HCT116 (cell line): ENCODE measurements around the gene TENM3. TPM values are rescaled to one million over a fixed set of nuclear protein-coding genes. Genes with fewer than 3 reads are reported as not detected.

Experiments used
- ATAC-seq: fragments of 200-7000 bp; cut with Tn5 transposase; 2 replicates; pipeline ENCODE4 v1.9.1; 2020; ENCODE audit warnings: mild to moderate bottlenecking, moderate library complexity
- BruUV-seq: library from RNA; stranded (reverse); fragments of 400-500 nt; replicated peaks from 2 replicates; lab custom pipeline; 2021; lab: Mats Ljungman, UMichigan
- CTCF ChIA-PET: fragments of 300-600 bp; sonication (Branson Sonifier 250); formaldehyde crosslinking; loops from one replicate; lab custom pipeline; 2021; ENCODE audit warnings: antibody characterized with exemption; lab: Charles Lee
- POLR2A ChIA-PET: fragments of 300-600, 350-600 bp; sonication (Branson Sonifier 250); formaldehyde crosslinking; loops from one replicate; lab custom pipeline; 2021; ENCODE audit warnings: antibody characterized with exemption; lab: Charles Lee
- RAD21 ChIA-PET, 2 experiments: fragments of 300-600 bp; sonication (Branson Sonifier 250); formaldehyde crosslinking; loops; one replicate each; lab custom pipeline; 2023; ENCODE audit warnings: low total read pairs in 2 of 2; ENCODE audit not compliant: uncharacterized antibody in 2 of 2, unreplicated experiment in 2 of 2, low non-redundant PET in 1 of 2; lab: Charles Lee
- DNase-seq: peaks from one replicate; pipeline ENCODE4 v3.0.0-alpha.2; 2010; ENCODE audit warnings: low read depth, low spot score
- H2AFZ ChIP-seq: fragments of 200-600 bp; shearing (Covaris generic), sonication (generic); 2 replicates; pipeline ENCODE4 v1.6.1; 2017; ENCODE audit warnings: low read depth, mixed run types, mixed read lengths, antibody characterized with exemption, low read length; ENCODE audit not compliant: poor library complexity, severe bottlenecking
- H3K27ac ChIP-seq: 2 replicates; pipeline ENCODE4 v1.5.1; 2012; ENCODE audit warnings: low read depth, low read length
- H3K27me3 ChIP-seq: fragments of 200-600 bp; sonication (generic); 2 replicates; pipeline ENCODE4 v1.6.1; 2016; ENCODE audit warnings: mixed run types, low read length, mixed read lengths; ENCODE audit not compliant: insufficient read depth
- H3K36me3 ChIP-seq, 2 experiments: fragments of 200-500 bp in 1 of 2; fragments of 200-600 bp in 1 of 2; sonication (Bioruptor generic) in 1 of 2; sonication (generic) in 1 of 2; 2 replicates each; pipeline versions ENCODE4 v1.5.1 to v1.6.1; 2014 to 2016; ENCODE audit warnings: low read length in 2 of 2, inconsistent platforms in 1 of 2, mixed read lengths in 1 of 2, mixed run types in 1 of 2; ENCODE audit not compliant: insufficient read depth in 2 of 2, control insufficient read depth in 1 of 2
- H3K4me1 ChIP-seq, 2 experiments: fragments of 200-600 bp in 1 of 2; sonication (generic) in 1 of 2; 2 replicates each; pipeline versions ENCODE4 v1.5.1 to v1.6.1; 2012 to 2017; ENCODE audit warnings: low read length in 2 of 2, inconsistent platforms in 1 of 2, mild to moderate bottlenecking in 1 of 2, mixed read lengths in 1 of 2, mixed run types in 1 of 2, moderate library complexity in 1 of 2; ENCODE audit not compliant: insufficient read depth in 2 of 2, control insufficient read depth in 1 of 2
- H3K4me2 ChIP-seq: fragments of 200-600 bp; sonication (generic); 2 replicates; pipeline ENCODE4 v1.6.1; 2017; ENCODE audit warnings: mixed run types, low read length, mixed read lengths
- H3K4me3 ChIP-seq, 2 experiments: fragments of 200-600 bp in 1 of 2; sonication (generic) in 1 of 2; replicated peaks in 1 of 2; 2 replicates each; pipeline ENCODE4 v1.5.1; 2011 to 2016; ENCODE audit warnings: low read length in 2 of 2, control low read depth in 1 of 2, low read depth in 1 of 2, mild to moderate bottlenecking in 1 of 2, mixed read lengths in 1 of 2, mixed run types in 1 of 2
- H3K79me2 ChIP-seq: fragments of 200-600 bp; sonication (generic); 2 replicates; pipeline ENCODE4 v1.6.1; 2017; ENCODE audit warnings: mild to moderate bottlenecking, mixed run types, low read length, moderate library complexity, mixed read lengths; ENCODE audit not compliant: insufficient read depth
- H3K9ac ChIP-seq: fragments of 200-600 bp; sonication (generic); 2 replicates; pipeline ENCODE4 v1.6.1; 2016; ENCODE audit warnings: low read length, mixed read lengths
- H3K9me2 ChIP-seq: fragments of 200-600 bp; sonication (generic), shearing (Covaris generic); 2 replicates; pipeline ENCODE4 v1.6.1; 2017; ENCODE audit warnings: mixed run types, mild to moderate bottlenecking, moderate library complexity; ENCODE audit not compliant: insufficient read depth
- H3K9me3 ChIP-seq, 2 experiments: fragments of 200-500 bp in 1 of 2; fragments of 200-600 bp in 1 of 2; sonication (Bioruptor generic) in 1 of 2; sonication (generic) in 1 of 2; 2 replicates each; pipeline ENCODE4 v1.6.1; 2014 to 2017; ENCODE audit warnings: low read length in 2 of 2, mixed read lengths in 2 of 2, inconsistent platforms in 1 of 2, low read depth in 1 of 2, mild to moderate bottlenecking in 1 of 2, mixed run types in 1 of 2, moderate library complexity in 1 of 2; ENCODE audit not compliant: control insufficient read depth in 1 of 2, insufficient read depth in 1 of 2
- H4K20me1 ChIP-seq: fragments of 200-600 bp; sonication (generic), shearing (Covaris generic); 2 replicates; pipeline ENCODE4 v1.6.1; 2017; ENCODE audit warnings: mixed run types, mild to moderate bottlenecking, moderate library complexity; ENCODE audit not compliant: insufficient read depth
- EGR1 ChIP-seq: IDR thresholded peaks from 2 replicates; pipeline ENCODE4 v1.6.1; 2012; ENCODE audit warnings: low read depth
- ELF1 ChIP-seq: IDR thresholded peaks from 2 replicates; pipeline ENCODE4 v1.6.1; 2012; ENCODE audit warnings: low read depth, borderline replicate concordance
- EZH2 ChIP-seq: fragments of 200-600 bp; sonication (generic); IDR thresholded peaks from 2 replicates; pipeline ENCODE4 v1.6.1; 2017; ENCODE audit warnings: antibody characterized with exemption, mixed run types
- JUND ChIP-seq: IDR thresholded peaks from 2 replicates; pipeline ENCODE4 v1.6.1; 2012
- POLR2AphosphoS5 ChIP-seq: IDR thresholded peaks from 2 replicates; pipeline ENCODE4 v1.6.1; 2011; ENCODE audit warnings: mild to moderate bottlenecking, low read depth, low read length, moderate library complexity
- REST ChIP-seq: IDR thresholded peaks from 2 replicates; pipeline ENCODE4 v1.6.1; 2012; ENCODE audit warnings: low read depth
- YY1 ChIP-seq: IDR thresholded peaks from 2 replicates; pipeline ENCODE4 v1.6.1; 2011; ENCODE audit warnings: low read length, low read depth, moderate library complexity, mild to moderate bottlenecking; ENCODE audit not compliant: insufficient replicate concordance; ENCODE audit errors: extremely low read depth
- intact Hi-C: fragments of 100-400 bp; cut with micrococcal nuclease; formaldehyde crosslinking; loops from 2 replicates; pipeline ENCODE4 v1.10.0; 2022
- total RNA-seq: library from RNA; stranded (reverse); gene quantifications from one replicate; pipeline ENCODE4 v1.2.1, GENCODE V29; 2021; ENCODE audit not compliant: unreplicated experiment
- TF ChIP-seq, protein P1 (sequence below): IDR thresholded peaks from 2 replicates; pipeline ENCODE4 v1.6.1; 2011; ENCODE audit warnings: mild to moderate bottlenecking, low read length, moderate library complexity; ENCODE audit not compliant: insufficient replicate concordance; ENCODE audit errors: extremely low read depth

TENM3 gene
- total RNA-seq, 1 experiment from 2014 or later, result 0.54 TPM

- RAD21 ChIA-PET, result no interaction called here
- TF ChIP-seq YY1, result no peak
- TF ChIP-seq EGR1, result no peak
- TF ChIP-seq ELF1, result no peak
- TF ChIP-seq REST, result no peak
- TF ChIP-seq, protein P1, sequence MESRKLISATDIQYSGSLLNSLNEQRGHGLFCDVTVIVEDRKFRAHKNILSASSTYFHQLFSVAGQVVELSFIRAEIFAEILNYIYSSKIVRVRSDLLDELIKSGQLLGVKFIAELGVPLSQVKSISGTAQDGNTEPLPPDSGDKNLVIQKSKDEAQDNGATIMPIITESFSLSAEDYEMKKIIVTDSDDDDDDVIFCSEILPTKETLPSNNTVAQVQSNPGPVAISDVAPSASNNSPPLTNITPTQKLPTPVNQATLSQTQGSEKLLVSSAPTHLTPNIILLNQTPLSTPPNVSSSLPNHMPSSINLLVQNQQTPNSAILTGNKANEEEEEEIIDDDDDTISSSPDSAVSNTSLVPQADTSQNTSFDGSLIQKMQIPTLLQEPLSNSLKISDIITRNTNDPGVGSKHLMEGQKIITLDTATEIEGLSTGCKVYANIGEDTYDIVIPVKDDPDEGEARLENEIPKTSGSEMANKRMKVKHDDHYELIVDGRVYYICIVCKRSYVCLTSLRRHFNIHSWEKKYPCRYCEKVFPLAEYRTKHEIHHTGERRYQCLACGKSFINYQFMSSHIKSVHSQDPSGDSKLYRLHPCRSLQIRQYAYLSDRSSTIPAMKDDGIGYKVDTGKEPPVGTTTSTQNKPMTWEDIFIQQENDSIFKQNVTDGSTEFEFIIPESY, result no peak
- TF ChIP-seq JUND, result no peak
- no peak for TF ChIP-seq EZH2
- TF ChIP-seq POLR2AphosphoS5, result no peak
- TF ChIP-seq, all 23 proteins: peak for 0
- no peaks in the 10 kb centered on the region for H3K36me3 ChIP-seq
- intact Hi-C loops, result no loop called here
- H3K4me2 ChIP-seq, result no peak overlapping the region
- H3K4me3 ChIP-seq, result no peak overlapping the region
- ATAC-seq, result no peak
- peaks cover 23% of the 10 kb centered on the region for H3K27me3 ChIP-seq
- no peak for DNase-seq
- ChIA-PET POLR2A (no interaction called here), CTCF (no interaction called here)
- H2AFZ ChIP-seq, result no peak overlapping the region
- no peaks in the 10 kb centered on the region for H3K9me2 ChIP-seq
- H3K9me3 ChIP-seq, result no peaks in the 10 kb centered on the region
- no peak overlapping the region for H3K27ac ChIP-seq
- no peaks in the 10 kb centered on the region for H3K79me2 ChIP-seq
- no peak overlapping the region for H3K9ac ChIP-seq
- H4K20me1 ChIP-seq, result no peaks in the 10 kb centered on the region
- no peaks in the 10 kb centered on the region for H3K4me1 ChIP-seq
- no TSS peak for BruUV-seq
Observed at GRCh38 chr4:182608525-182608924, 365.3 kb downstream of the TENM3 start.
